SHP77 (cell line): ENCODE measurements around the gene ABCD3.
A peak's percentile ranks its signal among the peaks of the same experiment; 100 is the strongest.
"Not testable (repeated sequence)": the region's sequence is repeated elsewhere in the genome, so short reads cannot be mapped to it uniquely, and the experiment has no call there.

Source experiments
- DNase-seq, 2 experiments: peaks; one replicate each; lab custom pipeline; 2025; lab: John Stamatoyannopoulos, UW

Gene ABCD3

DNA sequence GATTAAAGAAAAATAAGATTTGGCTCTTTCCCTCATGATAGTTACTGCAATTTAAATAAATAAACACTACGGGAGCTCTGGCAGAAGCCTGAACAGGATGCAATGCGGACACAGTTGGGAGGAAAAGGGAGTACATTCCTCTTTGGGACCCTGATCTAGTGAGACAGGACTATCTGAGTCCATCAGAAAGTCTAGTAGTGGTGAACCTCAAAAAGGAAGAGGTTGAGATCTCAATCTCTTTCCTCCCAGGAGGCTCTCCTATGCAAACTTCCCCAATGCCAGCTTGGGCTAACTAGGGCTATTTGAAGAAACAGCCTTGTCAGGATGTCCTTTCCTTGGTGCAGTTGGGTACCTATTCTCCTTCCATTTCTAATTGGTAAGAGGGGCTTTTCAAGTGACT, 4.9 kb upstream of the ABCD3 start:
- DNase-seq = no peak

DNA sequence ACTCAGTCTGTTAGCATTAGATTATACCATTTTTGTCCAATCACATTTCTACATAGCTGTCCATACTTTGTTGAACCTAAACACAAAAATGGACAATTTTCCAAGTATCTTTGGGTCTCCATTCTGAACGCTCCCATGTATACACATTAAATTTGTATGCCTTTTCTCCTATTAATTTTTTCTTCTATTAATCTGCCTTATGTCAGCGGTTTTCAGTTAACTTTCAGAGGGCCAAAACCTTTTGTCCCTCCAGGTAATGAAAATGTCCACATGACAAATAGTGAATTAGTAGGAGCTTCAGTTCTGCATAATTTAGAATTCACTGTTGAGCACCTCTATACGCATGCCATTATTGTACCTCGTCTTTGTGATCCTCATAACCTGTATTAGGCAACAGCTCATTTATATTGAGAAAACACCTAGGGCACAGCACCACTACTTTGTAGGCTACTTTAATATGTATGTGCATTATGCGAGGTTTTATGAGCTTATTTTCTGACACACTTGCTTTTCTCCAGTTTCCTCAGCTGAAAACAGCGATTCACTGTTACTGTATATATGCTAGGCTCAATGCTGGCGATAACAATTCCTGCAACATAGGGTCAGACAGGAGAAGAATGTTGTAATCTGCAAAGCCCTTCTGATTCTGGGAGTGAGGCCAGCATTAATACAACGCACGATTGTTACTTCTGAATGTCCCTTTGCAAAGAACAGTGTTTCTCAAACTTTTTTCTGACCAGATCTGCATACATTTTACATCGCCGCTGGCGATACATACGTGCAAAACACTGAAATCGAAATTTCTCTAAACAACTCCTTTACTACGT, 1.1 kb upstream of the ABCD3 start:
- DNase-seq = no peak

DNA sequence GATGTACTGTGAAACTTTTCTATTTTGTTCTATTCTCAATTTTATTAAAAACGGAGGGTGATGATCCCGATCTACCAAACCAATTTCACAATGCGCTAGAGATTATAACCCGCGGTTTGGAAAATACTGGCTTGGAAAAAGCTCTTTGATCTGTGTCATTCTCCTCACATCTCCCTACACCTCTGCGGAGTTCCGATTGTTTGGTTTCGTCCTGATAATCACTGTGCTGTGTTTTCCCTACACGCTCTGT, 536 bp upstream of the ABCD3 start:
- DNase-seq = no peak

- DNase-seq = peak; percentile 18 to 40
Observed at GRCh38 chr1:94418664-94419655, 771 bp downstream of the ABCD3 start.

DNA sequence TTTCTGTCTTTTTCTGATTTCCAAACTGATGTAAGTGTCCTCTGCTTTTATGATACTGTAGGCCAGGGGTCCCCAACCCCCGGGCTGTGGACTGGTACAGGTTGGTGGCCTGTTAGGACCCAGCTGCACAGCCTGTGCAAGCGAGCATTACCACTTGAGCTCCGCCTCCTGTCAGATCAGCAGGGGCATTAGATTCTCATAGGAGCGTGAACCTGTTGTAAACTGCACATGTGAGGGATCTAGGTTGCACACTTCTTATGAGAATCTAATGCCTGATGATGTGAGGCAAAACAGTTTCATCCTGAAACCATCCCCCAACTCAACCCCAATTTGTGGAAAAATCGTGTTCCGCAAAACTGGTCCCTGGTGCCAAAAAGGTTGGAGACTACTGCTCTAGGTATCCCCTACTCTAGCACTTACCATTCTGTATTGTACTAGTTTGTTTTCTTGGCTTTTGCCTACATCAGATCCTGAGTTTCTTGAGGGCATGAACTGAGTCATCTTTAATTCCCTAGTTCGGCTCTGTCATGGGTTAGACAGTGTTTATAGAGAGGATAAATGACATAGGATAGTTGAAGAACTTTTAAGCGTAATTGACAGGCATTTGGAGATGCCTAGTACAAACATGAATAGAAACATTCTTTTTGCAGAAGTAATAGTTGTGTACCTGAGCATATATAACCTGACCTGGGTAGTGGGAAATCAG, 4.1 kb downstream of the ABCD3 start:
- DNase-seq = no peak

DNA sequence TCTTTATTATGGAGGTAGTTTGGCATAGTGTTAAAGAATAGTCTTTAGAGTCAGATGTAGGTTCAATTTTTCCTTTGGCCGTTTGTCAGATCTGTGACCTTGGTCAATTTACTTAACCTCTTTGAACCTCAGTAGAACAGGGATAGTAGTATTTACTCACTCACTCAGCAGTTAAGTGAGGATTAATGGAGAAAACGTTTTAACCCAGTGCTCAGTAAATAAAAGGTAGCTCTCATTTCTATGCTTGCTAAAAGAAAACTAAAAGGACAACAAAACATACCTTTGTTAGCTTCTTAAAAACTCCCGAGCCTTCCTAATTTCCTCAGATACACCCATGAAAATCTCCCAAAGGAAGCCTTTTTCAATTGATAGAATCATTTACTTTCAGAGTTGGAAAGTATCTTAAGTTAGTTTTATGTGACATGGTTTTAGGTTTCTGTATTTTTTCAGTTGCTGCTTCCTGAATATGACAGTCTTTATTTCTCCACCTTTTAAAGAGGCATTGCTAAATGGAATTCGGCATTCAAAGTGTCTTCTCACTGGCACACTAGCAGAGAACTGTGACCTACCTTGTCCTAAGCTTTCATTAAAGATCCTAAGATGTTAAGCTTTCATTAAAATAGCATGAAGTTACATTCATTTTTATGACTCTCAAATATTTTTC, 7.8 kb downstream of the ABCD3 start:
- no peak for DNase-seq

DNA sequence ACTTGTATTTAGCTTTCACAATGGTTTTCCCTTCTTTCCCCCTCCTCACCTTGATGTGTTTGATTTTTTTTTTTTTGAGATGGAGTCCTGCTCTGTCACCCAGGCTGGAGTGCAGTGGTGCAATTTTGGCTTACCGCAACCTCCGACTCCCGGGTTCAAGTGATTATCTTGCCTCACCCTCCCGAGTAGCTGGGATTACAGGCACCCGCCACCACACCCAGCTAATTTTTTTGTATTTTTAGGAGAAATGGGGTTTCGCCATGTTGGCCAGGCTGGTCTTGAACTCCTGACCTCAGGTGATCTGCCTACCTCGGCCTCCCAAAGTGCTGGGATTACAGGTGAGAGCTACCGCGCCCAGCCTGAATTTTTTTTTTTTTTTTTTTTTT, 8.3 kb downstream of the ABCD3 start:
- DNase-seq = not testable (repeated sequence)

- DNase-seq = no peak
Observed at GRCh38 chr1:94428441-94428840, 10.3 kb downstream of the ABCD3 start.

DNA sequence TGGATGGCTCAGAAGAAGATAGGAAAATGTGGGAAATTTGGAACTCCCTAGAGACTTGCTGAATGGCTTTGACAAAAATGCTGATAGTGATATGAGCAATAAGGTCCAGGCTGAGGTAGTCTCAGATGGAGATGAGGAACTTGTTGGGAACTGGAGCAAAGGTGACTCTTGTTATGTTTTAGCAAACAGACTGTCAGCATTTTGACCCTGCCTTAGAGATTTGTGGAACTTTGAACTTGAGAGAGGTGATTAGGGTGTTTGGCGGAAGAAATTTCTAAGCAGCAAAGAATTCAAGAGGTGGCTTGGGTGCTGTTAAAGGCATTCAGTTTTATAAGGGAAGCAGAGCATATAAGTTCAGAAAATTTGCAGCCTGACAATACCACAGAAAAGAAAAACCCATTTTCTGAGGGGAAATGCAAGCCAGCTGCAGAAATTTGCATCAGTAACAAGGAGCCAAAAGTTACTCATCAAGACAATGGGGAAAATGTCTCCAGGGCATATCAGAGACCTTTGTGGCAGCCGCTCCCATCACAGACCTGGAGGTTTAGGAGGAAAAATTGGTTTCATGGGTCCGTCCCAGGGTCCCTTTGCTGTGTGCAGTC, 10.8 kb downstream of the ABCD3 start:
- not testable (repeated sequence) for DNase-seq

DNA sequence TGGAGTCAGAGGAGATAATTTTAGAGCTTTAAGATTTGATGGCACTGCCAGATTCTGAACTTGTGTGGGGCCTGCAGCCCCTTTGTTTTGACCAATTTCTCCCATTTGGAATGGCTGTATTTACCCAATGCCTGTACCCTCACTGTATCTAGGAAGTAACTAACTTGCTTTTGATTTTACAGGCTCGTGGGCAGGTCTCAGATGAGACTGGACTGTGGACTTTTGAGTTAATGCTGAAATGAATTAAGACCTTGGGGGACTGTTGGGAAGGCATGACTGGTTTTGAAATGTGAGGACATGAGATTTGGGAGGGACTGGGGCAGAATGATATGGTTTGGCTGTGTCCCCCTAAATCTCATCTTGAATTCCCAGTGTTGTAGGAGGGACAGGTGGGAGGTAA, 11.9 kb downstream of the ABCD3 start:
- not testable (repeated sequence) for DNase-seq

DNA sequence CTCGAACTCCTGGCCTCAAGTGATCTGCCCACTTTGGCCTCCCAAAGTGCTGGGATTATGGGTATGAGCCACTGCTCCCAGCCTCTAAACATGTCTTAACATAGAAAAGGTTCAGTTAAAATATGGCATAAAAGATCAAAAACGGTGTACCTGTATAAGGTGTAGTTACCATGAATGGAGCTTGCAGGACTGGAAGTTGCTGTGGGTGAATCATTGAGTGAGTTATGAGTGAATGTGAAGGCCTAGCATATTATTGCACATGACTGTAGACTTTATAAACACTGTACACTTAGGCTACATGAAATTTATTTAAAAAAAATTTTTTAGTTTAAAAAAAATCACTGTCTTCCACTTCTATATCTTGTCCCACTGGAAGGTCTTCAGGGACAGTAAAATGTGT, 15.7 kb downstream of the ABCD3 start:
- no peak for DNase-seq

DNA sequence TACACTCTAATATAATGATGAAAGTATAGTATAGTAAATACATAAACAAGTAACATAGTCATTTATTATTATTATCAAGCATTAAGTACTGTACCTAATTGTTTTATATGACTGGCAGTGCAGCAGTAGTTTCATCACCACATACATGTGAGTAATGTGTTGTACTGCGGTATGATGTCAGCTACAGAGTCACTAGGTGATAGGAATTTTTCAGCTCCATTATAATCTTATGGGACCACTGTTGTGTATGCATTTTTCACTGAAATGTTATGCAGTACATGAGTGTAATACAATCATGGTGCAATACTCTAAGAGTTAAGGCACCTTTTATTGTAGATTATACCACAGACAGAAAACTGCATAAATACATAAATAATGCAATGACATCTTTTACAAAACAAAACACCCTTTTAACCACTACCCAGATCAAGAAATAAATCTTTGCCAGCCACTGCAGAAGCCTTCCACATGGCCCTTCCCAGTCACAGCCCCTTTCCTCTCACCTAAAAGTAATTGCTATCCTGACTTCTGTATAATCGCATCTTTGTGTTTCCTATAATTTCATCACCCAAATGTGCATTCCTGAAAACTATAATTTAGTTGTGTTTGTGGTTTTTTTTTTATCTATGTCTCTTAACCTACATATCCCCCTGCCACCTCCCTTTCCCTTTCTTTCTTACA, 16.3 kb downstream of the ABCD3 start:
- no peak for DNase-seq

- DNase-seq = peak in 1 of 2 experiments; percentile 5
Observed at GRCh38 chr1:94438692-94439276, 20.6 kb downstream of the ABCD3 start.

- DNase-seq = no peak
Observed at GRCh38 chr1:94440088-94440487, 21.9 kb downstream of the ABCD3 start.

GRCh38 chr1:94443067-94443466, 24.9 kb downstream of the ABCD3 start:
- DNase-seq = not testable (repeated sequence)

- DNase-seq = not testable (repeated sequence)
Observed at GRCh38 chr1:94444819-94445218, 26.6 kb downstream of the ABCD3 start.

DNA sequence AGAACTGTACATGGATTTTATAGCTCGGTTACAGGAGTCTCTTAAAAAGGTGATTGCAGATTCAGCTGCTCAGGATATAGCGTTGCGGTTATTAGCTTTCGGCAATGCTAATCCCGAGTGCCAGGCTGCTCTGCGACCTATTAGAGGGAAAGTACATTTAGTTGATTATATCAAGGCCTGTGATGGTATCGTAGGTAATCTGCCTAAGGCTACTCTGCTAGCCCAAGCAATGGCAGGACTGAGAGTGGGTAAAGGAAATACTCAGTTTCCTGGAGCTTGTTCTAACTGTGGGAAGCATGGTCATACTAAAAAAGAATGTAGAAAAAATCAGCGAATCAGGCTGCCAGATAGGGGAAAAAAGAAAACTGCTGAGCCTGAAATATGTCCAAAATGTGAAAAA, 27.5 kb downstream of the ABCD3 start:
- not testable (repeated sequence) for DNase-seq

DNA sequence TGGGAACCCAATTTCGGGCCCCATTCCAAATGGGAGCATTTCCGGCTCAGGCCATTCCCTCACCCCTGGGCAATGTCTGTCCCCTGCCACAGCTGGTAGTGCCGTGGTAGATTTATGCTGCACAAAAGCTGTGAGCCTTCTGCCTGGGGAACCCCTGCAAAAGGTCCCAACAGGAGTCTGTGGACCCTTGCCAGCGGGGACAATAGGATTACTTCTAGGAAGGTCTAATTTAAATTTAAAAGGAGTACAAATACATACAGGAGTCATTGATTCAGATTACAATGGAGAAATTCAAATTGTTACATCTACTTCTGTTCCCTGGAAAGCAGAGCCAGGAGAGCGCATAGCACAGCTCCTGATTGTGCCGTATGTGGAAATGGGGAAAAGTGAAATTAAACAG, 28.0 kb downstream of the ABCD3 start:
- not testable (repeated sequence) for DNase-seq

DNA sequence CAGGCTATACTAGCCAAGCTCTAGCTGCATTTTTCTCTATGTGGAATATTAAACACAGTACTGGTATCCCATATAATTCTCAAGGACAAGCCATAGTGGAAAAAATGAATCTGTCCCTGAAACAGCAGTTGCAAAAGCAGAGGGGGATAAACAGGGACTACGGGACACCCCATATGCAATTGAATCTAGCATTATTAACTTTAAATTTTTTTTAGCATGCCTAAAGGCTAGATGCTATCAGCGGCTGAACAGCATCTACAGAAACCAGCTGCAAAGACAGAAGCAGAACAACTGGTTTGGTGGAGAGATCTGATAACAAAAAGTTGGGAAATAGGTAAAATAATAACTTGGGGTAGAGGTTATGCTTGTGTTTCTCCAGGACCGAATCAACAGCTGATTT, 30.6 kb downstream of the ABCD3 start:
- DNase-seq = not testable (repeated sequence)

GRCh38 chr1:94456736-94457135, 38.5 kb downstream of the ABCD3 start:
- no peak for DNase-seq

GRCh38 chr1:94462606-94463005, 44.4 kb downstream of the ABCD3 start:
- no peak for DNase-seq
